Measurements from ENCODE around the gene TUB.
A peak's percentile ranks its signal among the peaks of the same experiment; 100 is the strongest.

Gene TUB, protein sequence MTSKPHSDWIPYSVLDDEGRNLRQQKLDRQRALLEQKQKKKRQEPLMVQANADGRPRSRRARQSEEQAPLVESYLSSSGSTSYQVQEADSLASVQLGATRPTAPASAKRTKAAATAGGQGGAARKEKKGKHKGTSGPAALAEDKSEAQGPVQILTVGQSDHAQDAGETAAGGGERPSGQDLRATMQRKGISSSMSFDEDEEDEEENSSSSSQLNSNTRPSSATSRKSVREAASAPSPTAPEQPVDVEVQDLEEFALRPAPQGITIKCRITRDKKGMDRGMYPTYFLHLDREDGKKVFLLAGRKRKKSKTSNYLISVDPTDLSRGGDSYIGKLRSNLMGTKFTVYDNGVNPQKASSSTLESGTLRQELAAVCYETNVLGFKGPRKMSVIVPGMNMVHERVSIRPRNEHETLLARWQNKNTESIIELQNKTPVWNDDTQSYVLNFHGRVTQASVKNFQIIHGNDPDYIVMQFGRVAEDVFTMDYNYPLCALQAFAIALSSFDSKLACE

DNA sequence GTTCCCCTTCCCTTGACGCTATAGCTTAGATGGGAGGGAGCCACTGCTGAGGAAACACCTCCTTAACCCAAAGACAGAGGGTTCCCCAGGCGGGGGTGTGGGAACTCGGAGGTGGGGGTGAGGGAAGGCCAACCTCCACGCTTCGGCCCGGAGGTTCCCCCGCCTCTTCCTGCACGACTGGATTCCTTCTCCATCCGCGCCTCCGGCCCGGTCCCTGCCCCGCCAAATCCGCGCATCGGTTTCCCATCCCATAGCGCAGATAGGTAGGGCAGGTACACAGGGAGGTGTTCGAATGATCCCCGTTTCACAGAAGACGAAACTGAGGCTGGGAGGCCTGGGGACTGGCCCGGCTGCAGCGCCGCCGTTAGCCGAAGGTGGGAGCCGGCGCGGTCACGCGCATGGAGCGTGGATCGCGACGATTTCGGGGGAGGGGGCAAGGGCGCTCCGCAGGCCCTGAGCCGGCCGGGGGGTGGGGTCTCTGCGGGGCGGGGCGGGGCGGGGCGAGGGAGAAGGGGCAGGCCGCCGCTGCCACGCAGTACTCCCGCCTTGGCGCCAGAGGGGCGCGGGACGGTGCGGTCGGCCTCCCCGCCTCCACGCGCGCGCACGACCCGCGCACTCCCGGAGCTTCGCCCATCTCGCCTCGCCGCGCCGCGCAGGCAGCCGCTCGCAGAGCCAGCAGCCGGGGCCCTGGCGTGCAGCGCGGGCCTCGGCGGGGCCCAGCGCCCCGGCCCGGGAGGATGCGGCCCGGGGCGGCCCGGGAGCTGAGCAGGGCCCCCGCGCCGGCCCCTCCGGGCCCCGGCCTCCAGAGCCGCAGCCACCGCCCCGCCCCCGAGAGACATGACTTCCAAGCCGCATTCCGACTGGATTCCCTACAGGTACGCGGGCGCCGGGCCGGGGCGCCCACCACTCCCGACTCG, at the start of gene TUB:
TSS of gene TUB (plus strand) at position 538 of the 917 bp plus-strand sequence. CDS start at position 838, 300 bp downstream.
- no peak for DNase-seq

DNA sequence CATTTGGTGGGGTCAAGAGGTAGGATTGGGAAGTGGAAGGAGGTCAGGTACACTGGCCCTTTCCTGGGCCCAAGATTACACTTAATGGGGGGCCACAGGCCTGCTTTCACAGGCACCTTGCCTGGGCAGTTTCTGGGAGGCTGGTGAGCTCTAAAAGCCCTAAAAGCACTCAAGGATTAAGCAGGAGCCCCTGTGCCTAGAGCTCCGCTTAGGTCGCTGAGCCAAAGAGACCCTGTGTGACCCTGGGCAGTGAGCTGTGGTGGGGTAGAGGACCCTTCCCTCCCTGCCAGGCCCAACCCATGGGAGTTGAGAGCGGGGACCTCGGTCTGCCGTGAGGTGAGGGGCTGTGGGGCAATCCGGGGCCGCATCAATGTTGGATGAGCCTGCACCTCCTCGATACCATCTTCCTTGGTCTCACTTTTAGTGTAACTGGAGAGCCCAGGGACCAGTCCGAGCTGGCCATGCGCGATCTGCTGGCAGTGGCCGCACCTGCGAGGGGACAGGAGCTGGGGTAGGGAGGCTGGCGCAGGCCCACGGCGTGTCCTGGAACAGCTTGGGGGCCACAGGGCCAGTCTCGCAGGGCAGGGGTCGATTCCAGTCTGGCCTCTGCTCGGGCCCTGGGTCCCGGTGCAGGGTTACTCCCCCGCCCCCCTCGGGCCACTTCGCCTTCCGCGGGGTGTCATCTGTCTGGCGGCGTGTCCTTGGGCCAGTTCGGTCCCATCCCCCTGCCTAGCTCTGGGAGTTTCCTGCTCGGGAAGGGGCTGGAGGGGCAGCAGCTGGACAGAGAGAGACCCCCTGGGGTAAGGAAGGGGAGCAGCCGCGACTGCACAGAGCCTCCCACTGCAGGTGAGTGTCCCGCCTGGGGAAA, 49.5 kb upstream of the TUB start:
- no peak for DNase-seq

DNA sequence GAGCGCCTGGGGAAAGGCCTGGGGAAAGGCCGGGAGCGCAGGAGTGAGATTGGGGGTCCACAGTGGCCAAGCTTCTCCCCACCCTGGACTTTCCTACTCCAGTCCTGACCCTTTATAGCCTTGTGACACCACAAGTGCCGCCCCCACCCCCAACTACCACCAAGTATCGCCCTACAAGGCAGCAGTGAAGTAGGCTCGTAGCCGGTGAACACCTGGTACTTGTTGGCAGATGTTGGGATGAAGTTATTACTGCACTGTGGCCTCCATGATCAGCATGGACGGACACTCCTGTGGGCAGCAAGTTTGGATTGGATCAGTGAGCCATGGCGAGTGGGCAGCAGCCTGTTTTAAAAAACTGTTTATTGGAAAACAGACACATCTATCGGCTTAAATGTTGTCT, 48.9 kb upstream of the TUB start:
- no peak for DNase-seq

DNA sequence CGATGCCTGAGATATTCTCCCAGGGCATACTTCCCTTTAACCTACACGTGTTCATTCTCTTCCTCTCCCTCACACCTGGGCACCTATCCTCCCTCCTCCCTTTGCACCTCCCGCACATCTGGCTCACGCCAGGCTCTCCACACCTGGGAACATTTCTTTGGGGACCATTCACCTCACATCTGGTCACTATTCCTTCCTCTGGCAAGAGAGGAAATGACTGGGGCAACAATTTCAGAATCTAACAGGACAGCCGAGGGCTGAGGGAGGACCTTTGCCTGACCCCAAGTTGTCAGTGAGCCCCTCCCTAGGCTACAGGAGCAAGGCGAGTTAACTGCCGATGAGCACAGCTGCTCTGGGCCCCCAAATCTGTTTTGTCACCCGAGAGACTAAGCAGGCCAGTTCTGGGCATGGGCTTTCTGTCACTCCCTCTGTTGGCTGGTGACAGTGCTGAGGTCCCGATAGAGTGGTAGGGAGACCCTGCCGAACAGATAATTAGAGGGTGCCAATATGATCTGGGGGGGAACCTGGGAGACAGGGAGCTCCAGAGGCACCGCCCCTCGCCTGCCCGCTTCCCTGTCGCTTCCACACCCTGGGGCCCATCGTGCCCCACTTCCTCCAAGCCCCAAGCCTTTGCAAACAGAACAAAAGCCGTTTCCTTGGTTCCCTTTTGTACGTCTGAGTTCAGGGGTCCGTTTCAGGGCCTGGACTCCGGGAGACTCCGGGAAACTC, 48.3 kb upstream of the TUB start:
- no peak for DNase-seq

DNA sequence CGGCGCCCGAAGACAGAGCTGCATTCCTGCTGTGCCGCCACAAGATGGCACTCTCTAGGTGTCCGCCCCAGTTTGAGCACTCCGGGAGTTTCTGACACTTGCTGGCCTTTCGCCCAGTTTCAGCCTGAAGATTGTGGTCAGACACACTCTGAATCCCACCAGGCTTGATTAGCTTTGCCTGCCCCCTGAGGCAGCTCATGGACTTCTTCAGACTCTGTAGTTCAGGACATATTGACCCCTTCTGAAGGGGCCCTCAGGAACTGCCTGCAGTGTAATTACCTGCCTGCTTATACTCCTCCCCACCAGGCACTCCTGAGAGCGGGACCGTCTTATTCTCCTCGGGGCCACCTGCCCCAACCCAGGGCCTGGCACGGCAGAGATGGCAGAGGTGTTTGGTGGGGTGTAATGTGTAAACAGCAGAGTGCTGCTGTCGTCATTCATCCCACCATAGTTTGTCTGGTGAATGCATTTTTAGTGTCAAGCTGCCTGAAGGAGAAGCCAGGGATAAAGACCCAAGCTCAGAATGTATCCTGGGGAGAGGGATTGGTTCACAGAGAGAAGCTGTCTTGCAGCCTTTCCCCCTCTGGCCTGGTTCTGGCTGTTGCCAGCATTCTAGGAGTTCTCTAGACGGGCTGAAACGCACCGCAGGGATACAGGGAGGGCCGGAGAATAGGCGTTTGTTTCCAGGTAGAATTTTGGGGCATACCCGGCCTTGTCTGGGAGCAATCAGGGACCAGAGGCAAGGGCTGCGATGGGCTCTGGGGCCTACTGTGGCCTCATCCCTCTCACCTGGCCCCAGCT, 47.5 kb upstream of the TUB start:
- DNase-seq: peak; percentile 69

DNA sequence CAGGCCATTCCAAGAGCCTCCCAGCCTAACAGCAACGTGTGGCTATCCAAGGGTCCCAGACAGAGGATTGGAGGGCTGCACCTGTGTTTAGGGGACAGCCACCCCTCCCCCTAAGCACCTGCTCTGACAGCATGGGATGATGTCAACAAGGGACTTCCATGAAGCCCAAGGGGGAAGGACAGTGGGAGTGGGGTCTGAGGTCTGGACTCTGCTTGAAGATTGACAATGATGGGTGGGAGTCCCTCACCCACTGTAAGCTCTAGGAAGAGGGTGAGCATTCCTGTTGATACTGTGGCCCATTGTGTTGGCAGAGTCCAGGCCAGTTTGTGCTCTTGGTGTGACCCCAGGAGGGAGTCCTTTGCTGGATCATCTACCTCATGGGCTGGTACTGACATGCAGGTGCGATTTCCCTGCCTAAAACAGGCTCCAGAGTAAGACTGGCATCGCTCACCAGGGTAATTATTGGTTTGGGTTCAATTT, 46.9 kb upstream of the TUB start:
- DNase-seq: no peak

DNA sequence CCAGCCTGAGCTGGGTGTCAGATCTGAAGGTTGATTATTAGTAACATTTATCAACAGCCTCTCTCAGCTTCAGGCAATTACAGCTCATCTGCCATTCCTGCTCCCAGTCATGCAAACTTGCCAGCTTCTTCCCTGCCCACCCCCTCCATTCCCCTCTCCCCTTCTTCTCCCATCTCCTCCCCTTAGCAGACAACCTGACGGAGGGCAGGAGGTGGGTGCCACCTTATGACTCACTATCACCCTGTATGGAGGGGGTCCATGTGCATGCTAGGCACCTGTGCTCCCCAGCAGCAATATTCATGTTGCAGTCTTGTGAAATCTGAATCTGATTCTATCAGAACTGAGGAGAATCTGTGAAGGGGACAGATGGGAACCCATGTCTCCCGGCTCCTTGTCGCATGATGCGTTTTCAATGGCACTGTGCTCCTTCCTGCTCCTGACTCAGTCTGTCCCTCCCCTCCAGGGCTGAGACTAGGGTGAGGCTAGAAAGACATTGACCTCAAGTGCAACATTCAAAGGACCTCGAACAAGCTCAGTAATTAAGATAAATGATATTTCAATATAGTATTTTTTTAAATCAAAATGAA, 46.3 kb upstream of the TUB start:
- no peak for DNase-seq

DNA sequence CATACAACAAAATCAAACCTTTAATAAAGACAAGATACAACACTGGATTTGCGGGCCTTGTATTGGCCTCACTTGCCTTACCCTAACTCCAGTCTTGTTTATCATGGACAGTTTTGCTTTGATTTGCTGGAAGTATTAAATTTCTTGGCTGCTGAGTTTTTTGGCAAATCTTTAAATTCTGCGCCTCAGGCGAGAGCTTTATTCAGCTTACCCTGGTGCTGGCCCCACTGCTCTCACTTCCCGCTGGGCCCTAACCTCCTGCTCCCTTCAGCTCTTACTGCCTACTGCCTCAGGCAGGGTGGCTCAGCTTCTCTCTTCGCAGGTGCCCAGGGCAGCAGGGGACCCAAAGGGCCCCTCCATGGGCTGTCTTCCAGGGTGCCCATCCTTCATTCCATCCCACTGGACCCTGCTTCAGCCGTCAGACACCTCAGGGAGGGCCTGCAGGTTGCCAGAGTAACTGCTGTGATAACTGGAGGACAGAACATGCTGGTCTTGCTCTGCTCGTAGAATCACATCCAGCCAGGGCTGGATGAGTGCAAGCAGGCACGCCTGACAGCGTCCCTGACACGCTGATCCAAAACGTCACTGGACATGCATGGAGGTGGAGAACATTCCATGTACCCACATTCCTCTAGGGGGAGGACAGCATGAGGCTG, 45.7 kb upstream of the TUB start:
- DNase-seq: no peak

DNA sequence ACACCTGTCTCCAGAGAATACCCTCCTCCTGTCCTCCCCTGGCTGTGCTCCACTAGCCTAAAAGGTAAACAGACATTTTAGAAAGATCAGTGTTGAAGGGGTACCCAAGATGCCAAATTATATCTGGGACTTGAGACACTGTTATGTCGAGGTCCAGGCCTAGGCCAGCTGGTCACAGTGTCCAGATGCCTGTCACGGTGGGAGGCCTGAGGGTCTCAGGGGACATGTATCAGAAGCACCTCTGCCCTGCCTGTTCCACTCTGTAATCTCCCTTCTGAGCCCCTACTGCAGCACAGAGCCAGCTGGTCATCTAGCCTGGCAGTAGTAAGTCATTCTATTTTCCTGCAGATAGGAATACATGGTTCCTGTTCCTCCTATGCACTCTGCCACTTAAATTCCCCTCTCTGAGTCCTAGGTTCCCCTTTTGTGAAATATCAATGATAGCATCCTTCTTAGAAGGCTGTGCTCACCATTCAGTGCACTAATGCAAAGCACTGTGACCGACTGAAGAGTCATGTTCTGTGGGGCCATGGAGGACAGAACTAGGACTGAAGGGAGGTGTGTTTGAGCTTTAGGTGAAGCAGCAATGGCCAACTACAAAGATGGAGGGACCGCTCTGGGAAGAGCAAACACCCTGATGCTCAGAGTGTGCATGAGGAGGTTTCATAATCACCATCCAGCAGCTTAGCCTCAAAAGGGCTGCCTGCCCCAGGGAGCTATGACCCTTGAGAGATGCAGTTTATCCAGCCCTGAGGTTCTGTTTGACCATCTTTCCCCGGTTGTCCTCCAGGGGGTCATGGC, 44.8 kb upstream of the TUB start:
- DNase-seq: no peak

DNA sequence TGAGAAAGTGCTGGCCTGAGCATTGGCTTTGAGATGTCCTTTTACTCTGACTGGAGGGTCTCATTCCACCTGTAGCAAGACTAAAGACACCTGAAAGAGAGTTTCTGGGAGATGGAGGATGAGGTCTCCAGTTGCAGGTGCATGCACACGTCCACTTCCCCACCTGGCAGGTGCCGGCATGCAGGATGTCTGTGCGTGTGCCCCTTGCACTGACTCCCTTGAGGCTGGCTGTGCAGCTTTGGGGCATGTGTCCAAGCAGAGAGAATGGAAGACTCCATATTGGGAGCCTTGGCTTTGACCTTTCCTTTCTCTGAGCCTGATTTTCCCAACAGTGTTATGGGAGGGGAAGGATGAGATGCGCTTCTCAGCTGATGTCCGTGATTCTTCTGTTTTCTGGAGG, 44.0 kb upstream of the TUB start:
- no peak for DNase-seq

DNA sequence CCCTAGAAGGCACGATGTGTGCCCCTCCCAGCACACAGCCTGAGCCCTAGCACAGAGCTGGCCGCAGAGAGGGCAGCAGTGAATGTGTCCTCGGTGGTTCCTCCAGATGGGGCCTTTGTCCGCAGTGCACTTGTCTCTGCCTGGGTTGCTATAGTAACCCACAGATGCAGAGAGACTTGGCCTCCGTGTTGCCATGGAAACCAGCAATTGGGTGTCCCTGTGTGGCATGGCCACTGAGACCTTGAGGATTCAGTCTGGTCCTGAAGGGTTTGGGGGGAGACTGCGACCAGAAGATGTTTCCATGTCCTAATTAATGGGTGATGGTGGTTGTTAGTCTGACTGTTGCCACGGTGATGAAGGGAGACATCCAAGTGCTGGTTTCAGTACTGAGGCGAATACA, 42.6 kb upstream of the TUB start:
- no peak for DNase-seq

DNA sequence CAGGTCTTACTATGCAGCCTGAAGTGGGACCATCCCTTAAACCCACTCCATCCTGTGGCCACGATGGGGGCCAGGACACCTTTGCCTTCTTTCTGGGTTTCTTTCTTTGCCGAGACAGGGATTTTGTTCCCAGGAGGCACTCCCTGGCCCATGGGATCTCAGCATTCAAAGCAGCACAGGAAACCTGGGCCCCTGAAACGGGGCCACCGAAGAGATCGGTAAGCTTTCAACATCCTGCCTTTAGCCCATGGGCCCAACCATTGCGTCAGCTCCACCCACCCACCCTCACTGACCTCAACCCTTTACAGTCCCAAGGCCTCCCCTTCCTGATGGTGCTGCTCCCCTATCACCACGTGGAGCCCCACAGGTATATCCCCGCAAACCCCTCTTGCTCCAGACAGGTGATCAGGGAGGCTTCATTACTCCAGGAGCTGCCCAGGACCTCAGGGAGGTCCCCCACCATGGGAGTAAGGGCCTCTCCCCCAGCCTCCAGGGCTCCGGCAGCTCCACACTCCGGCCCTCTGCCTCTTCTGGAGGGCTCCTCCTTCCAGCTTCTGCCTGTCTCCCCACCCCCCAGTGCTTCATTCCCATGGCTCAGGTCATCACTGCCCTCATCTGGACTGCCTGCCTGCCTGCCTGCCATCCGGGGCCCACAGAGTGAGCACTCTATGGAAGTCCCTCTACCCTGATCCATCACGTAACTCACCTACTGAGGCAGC, 42.0 kb upstream of the TUB start:
- no peak for DNase-seq

DNA sequence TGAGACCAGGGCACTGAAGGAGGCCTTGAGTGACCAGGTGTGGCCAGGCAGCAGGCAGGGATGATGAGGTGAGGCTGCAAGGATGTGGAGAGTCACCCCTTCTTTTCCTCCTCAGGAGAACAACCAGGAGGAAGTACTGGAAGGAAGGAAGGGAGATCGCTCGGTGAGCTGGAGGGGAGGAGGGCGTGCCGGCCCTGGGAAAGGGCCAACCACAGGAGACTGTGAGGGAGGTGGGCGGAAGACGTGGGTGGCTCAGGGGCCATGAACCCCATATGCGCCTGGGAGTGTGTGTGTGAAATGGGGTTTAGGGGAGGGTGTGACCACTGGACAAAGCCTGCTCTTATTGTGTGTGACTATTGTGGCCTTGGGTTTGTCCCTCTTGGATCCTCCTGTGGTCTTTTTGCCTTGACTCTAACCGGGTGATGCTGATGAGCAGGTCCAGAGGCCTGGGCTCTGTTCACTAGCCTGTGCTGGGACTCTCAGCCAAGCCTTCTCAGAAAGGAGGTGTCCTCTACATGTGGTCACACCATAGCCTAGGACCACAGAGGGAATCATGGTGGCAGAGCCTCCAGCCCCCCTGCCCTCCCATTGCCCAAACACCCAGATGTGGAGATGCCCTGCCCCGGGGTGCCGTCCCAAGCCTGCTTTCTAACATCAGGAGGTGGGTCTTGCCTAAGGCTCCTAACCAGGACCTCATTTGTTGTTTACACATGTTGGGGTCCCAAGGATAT, 41.3 kb upstream of the TUB start:
- DNase-seq: no peak

DNA sequence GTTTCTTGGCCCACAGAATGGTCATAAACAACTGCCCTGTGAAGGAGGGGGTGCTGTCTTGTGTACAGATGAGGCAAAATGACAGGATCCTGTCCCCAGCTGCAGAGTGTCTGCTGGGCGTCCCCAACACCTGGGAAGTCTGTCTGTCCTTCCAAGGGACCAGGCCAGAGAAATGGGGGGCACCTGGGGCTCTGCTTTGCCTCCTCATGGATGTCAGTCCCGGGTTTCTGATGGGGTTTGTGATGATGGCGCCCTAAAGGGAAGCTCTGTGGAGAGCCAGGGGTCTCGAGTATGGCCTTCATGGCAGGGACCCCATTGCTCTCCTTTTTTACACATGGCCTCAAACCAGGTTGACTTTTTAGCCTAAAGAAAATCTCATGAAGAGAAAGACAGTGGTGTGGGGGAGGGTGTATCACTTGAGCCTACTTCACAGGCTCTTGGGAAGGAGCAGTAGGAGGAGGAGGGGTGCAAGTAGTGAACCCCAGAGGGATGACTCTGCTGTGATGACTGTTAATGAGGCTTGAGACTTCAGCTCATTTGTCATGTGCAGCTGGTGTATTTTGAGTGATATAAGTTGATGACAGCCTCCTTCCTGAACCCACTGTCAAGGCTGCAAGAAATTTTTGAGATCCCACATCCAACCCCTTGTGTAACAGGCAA, 40.6 kb upstream of the TUB start:
- no peak for DNase-seq

DNA sequence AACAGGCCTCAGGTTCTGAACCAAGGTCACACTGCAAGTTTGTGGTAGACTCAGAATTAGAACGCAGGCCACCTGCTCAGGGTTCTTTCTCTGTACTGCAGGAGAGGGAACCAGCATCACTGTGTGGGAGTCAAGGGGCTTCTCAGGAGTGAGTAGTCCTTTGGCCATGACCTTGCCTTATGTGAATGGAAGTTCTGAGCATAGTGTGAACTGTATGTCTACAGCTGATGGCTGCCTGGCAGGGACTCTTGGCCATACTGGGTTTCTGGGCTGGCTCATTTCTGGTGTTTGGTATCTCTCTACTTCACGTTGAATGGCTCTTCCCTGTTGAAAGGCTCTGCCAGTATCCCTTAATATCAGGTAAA, 40.1 kb upstream of the TUB start:
- no peak for DNase-seq

DNA sequence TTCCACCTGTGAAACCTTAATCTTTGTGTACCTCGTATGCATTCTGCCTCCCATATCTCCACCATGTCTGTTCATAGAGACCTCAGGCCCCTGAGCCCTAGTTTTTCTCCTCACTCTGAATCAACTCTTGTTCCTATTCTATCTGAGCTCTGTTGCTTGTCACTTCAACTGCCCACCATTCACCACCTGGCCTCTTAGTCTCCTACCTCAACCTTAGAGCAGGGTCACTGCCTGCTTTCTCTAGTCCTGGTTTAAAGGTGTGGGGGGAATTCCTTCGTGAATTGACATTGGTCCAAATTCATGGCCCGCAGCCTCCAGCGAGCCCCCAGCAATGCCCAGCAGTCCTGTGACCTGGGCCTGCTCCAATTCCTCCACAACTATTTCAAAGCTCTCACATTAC, 39.4 kb upstream of the TUB start:
- no peak for DNase-seq

DNA sequence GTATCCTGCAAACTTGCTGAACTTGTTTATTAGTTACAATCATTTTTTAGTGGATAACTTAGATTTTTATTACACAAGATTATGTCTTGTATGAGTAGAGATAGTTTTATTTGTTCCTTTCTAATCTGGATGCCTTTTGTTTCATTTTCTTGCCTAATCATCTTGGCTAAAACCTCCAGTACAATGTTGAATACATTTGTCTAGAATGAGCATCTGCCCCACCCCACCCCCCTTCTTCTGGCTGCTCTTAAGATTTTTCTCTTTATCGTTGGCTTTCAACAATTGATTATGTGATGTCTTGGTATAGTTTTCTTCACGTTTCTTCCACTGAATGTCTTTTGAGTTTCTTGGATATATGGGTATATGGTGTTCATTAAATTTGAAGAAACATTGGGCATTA, 37.3 kb upstream of the TUB start:
- DNase-seq: no peak

Measured in stimulated activated CD8-positive, alpha-beta memory T cell treated with anti-CD3 and anti-CD28 coated beads, Interleukin-4, amount 100 ng/mL, for 48 hours (primary cell).